Ishikawa (cell line): ENCODE results near the gene AIF1.

ENCODE experiments used
- CEBPB ChIP-seq: IDR thresholded peaks from 2 replicates; pipeline ENCODE4 v1.6.1; 2012
- CREB1 ChIP-seq: IDR thresholded peaks from 2 replicates; pipeline ENCODE4 v1.6.1; 2012; ENCODE audit warnings: low read depth
- EGR1 ChIP-seq: IDR thresholded peaks from 2 replicates; pipeline ENCODE4 v1.6.1; 2012
- EP300 ChIP-seq: IDR thresholded peaks from 2 replicates; pipeline ENCODE4 v1.6.1; 2012; ENCODE audit warnings: borderline replicate concordance
- FOXM1 ChIP-seq: IDR thresholded peaks from 2 replicates; pipeline ENCODE4 v1.6.1; 2012; ENCODE audit warnings: low read depth, borderline replicate concordance
- NFIC ChIP-seq: IDR thresholded peaks from 2 replicates; pipeline ENCODE4 v1.6.1; 2012
- RAD21 ChIP-seq: IDR thresholded peaks from 2 replicates; pipeline ENCODE4 v1.6.1; 2012; ENCODE audit warnings: low read depth
- TCF12 ChIP-seq: IDR thresholded peaks from 2 replicates; pipeline ENCODE4 v1.6.1; 2012; ENCODE audit warnings: low read depth
- TF ChIP-seq, protein P1 (sequence below): IDR thresholded peaks from 2 replicates; pipeline ENCODE4 v1.6.1; 2012; ENCODE audit warnings: low read depth, mild to moderate bottlenecking
- TF ChIP-seq, protein P2 (sequence below): IDR thresholded peaks from 2 replicates; pipeline ENCODE4 v1.6.1; 2012
- TF ChIP-seq, protein P3 (sequence below): IDR thresholded peaks from 2 replicates; pipeline ENCODE4 v1.6.1; 2012

DNA sequence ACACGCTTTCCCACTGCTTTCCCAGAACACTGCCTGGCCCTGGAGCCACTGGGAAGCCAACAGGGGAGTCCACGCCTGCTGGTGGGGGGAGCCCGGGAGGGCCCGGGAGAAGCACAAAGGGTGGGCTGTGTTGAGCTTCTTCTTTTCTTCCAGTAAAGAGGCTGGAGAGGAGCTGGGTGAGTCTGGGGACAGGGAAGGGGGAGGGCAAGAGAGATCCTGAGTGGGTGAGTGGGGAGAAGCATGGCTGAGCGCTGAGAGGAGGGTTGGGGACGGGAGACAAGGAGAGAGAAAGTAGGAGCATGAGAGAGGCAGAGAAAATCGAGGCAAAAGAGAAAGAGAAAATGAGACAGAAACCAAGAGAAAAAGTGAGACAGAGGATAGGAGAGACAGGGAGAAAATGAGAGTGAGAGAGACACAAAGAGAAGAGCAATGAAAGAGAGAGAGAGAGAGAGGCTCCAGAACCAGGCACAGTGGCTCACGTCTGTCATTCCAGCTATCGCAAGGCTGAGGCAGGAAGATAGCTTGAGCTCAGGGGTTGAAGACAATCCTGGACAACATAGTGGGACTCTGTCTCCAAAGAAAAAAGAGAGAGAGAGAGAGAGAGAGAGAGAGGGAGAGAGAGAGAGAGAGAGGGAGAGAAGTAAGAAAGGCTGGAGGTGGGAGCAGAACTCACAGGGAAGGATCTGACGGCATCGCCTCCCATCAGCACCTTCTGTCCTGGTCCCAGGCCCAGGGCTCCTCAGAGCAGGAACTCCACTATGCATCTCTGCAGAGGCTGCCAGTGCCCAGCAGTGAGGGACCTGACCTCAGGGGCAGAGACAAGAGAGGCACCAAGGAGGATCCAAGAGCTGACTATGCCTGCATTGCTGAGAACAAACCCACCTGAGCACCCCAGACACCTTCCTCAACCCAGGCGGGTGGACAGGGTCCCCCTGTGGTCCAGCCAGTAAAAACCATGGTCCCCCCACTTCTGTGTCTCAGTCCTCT is 26.9 kb upstream of the AIF1 start:
- no peak for TF ChIP-seq EP300
- no peak for TF ChIP-seq FOXM1
- TF ChIP-seq CEBPB, result no peak
- TF ChIP-seq, protein P1, sequence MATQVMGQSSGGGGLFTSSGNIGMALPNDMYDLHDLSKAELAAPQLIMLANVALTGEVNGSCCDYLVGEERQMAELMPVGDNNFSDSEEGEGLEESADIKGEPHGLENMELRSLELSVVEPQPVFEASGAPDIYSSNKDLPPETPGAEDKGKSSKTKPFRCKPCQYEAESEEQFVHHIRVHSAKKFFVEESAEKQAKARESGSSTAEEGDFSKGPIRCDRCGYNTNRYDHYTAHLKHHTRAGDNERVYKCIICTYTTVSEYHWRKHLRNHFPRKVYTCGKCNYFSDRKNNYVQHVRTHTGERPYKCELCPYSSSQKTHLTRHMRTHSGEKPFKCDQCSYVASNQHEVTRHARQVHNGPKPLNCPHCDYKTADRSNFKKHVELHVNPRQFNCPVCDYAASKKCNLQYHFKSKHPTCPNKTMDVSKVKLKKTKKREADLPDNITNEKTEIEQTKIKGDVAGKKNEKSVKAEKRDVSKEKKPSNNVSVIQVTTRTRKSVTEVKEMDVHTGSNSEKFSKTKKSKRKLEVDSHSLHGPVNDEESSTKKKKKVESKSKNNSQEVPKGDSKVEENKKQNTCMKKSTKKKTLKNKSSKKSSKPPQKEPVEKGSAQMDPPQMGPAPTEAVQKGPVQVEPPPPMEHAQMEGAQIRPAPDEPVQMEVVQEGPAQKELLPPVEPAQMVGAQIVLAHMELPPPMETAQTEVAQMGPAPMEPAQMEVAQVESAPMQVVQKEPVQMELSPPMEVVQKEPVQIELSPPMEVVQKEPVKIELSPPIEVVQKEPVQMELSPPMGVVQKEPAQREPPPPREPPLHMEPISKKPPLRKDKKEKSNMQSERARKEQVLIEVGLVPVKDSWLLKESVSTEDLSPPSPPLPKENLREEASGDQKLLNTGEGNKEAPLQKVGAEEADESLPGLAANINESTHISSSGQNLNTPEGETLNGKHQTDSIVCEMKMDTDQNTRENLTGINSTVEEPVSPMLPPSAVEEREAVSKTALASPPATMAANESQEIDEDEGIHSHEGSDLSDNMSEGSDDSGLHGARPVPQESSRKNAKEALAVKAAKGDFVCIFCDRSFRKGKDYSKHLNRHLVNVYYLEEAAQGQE, result no peak
- no peak for TF ChIP-seq NFIC
- TF ChIP-seq, protein P2, sequence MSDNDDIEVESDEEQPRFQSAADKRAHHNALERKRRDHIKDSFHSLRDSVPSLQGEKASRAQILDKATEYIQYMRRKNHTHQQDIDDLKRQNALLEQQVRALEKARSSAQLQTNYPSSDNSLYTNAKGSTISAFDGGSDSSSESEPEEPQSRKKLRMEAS, result no peak
- no peak for TF ChIP-seq EGR1
- TF ChIP-seq, protein P3, sequence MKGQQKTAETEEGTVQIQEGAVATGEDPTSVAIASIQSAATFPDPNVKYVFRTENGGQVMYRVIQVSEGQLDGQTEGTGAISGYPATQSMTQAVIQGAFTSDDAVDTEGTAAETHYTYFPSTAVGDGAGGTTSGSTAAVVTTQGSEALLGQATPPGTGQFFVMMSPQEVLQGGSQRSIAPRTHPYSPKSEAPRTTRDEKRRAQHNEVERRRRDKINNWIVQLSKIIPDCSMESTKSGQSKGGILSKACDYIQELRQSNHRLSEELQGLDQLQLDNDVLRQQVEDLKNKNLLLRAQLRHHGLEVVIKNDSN, result no peak
- no peak for TF ChIP-seq TCF12
- no peak for TF ChIP-seq RAD21
- TF ChIP-seq CREB1, result no peak
